H1 (cell line): ENCODE data around the gene DNAAF3. TPM values are rescaled to one million over a fixed set of nuclear protein-coding genes. Genes with fewer than 3 reads are reported as not detected.

Source experiments
- EP300 ChIP-seq, 2 experiments: IDR thresholded peaks; 1 replicate in 1 of 2; 2 replicates in 1 of 2; pipeline ENCODE4 v1.6.1; 2011 to 2012; ENCODE audit warnings: low read depth in 2 of 2, low read length in 2 of 2, mild to moderate bottlenecking in 2 of 2, borderline replicate concordance in 1 of 2, inconsistent platforms in 1 of 2, moderate library complexity in 1 of 2
- RXRA ChIP-seq: IDR thresholded peaks from 2 replicates; pipeline ENCODE4 v1.6.1; 2011; ENCODE audit warnings: low read depth, mild to moderate bottlenecking, low read length, moderate library complexity; ENCODE audit not compliant: insufficient read depth
- SRF ChIP-seq: IDR thresholded peaks from 2 replicates; pipeline ENCODE4 v1.6.1; 2011; ENCODE audit warnings: mild to moderate bottlenecking, low read depth, low read length, moderate library complexity
- polyA plus RNA-seq, 7 experiments: library from polyadenylated mRNA; depleted of rRNA in 3 of 7; stranded (reverse) in 5 of 7; unstranded in 2 of 7; fragments of >200 nt in 5 of 7; fragments of 200-250 nt in 2 of 7; gene quantifications; 1 replicate in 5 of 7; 2 replicates in 1 of 7; 4 replicates in 1 of 7; pipeline versions ENCODE4 v1.2.1 to v1.2.3, GENCODE V29; 2011 to 2013; ENCODE audit warnings: missing spikeins in 2 of 7, mixed read lengths in 2 of 7
- total RNA-seq: library from RNA; stranded (reverse); fragmentation: NEBNext Ultra II Directional; extraction: Animal tissue kit (Norgen Biotek cat#: 25700); gene quantifications from 2 replicates; pipeline ENCODE4 v1.2.1, GENCODE V29; 2021

The DNAAF3 gene
- total and polyA plus RNA-seq, 2 of the 8 experiments (the other 6 are each of a cell fraction or from before 2014, with no cell fraction given): 5.4 to 8.0 TPM

DNA sequence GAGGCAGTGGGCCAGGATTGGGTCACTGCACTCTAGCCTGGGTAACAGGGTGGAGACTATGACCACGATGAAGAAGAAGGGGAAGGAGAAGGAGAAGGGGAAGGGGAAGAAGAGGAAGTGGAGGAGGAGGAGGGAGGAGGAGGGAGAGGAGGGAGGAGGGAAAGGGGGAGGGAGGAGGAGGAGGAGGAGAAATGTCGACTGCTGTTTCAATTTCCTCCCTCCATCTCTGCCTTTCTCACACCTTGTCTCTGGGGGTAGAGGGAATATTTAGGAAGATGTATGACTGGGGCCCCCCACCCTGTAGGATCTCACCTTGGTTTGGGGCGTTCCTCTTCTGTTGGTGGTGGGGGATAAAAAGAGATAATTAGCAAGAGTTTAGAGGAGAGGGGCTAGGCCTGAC is 21.2 kb downstream of the DNAAF3 start (continued):
- TF ChIP-seq RXRA (no peak), EP300 (IDR thresholded peaks at IDR 0.05; ENCODE audit: borderline replicate concordance in 1 of 2, low read depth in 2 of 2, low read length in 2 of 2) (no peak), SRF (no peak)
